ENCODE measurements around the gene CASZ1. TPM values are rescaled to one million over a fixed set of nuclear protein-coding genes. Genes with fewer than 3 reads are reported as not detected.

CASZ1 gene
- total RNA-seq, 2 donors from 2014 or later, result 90.9 to 96.9 TPM

- Histone ChIP-seq H3K4me1 (replicated peaks) (no peaks in the 10 kb centered on the region), H3K36me3 (no peaks in the 10 kb centered on the region), H3K27ac (no peak overlapping the region), H3K9me3 (no peaks in the 10 kb centered on the region), H3K4me3 (no peak overlapping the region), H3K27me3 (replicated peaks; ENCODE audit: insufficient read depth) (no peaks in the 10 kb centered on the region)
- WGBS, result 86% methylated on average over 18 of the region's 18 CpGs
- DNase-seq (ENCODE audit: low spot score), result no peak
- TF ChIP-seq POLR2A (IDR thresholded peaks at IDR 0.05), result no peak
- no peak for TF ChIP-seq CTCF (IDR thresholded peaks at IDR 0.05)
- no peak for TF ChIP-seq POLR2AphosphoS5 (IDR thresholded peaks at IDR 0.05)
- intact Hi-C loops (cut with DNase I), result no loop called here
These were observed 181.8 kb downstream of the CASZ1 start for GRCh38 chr1:10614377-10615225.

GRCh38 chr1:10613861-10614260 is 182.6 kb downstream of the CASZ1 start:
- Histone ChIP-seq H3K27me3 (replicated peaks; ENCODE audit: insufficient read depth) (no peaks in the 10 kb centered on the region), H3K27ac (no peak overlapping the region), H3K36me3 (no peaks in the 10 kb centered on the region), H3K4me1 (replicated peaks) (no peaks in the 10 kb centered on the region), H3K9me3 (no peaks in the 10 kb centered on the region), H3K4me3 (no peak overlapping the region)
- no peak for DNase-seq (ENCODE audit: low spot score)
- WGBS, result 92% methylated on average over 8 of the region's 8 CpGs
- TF ChIP-seq POLR2AphosphoS5 (IDR thresholded peaks at IDR 0.05), result no peak
- no peak for TF ChIP-seq CTCF (IDR thresholded peaks at IDR 0.05)
- no peak for TF ChIP-seq POLR2A (IDR thresholded peaks at IDR 0.05)
- intact Hi-C loops (cut with DNase I), result no loop called here

GRCh38 chr1:10613340-10613739 is 183.1 kb downstream of the CASZ1 start:
- no peak for DNase-seq (ENCODE audit: low spot score)
- no peak overlapping the region for H3K4me3 ChIP-seq

GRCh38 chr1:10612436-10613160 is 183.8 kb downstream of the CASZ1 start:
- H3K36me3 ChIP-seq, result no peaks in the 10 kb centered on the region
- no peaks in the 10 kb centered on the region for H3K9me3 ChIP-seq
- H3K27ac ChIP-seq, result no peak overlapping the region
- H3K4me1 ChIP-seq (replicated peaks), result no peaks in the 10 kb centered on the region
- intact Hi-C loops (cut with DNase I), result no loop called here
- TF ChIP-seq CTCF (IDR thresholded peaks at IDR 0.05) (no peak), POLR2AphosphoS5 (IDR thresholded peaks at IDR 0.05) (no peak), POLR2A (IDR thresholded peaks at IDR 0.05) (no peak)
- 85% methylated on average over 12 of the region's 12 CpGs for WGBS
- no peak for DNase-seq (ENCODE audit: low spot score)
- H3K27me3 ChIP-seq (replicated peaks; ENCODE audit: insufficient read depth), result no peaks in the 10 kb centered on the region
- H3K4me3 ChIP-seq, result no peak overlapping the region

More at GRCh38 chr1:10613340-10613739, 183.1 kb downstream of the CASZ1 start:
- Histone ChIP-seq H3K9me3 (no peaks in the 10 kb centered on the region), H3K36me3 (no peaks in the 10 kb centered on the region), H3K27me3 (replicated peaks; ENCODE audit: insufficient read depth) (no peaks in the 10 kb centered on the region), H3K4me1 (replicated peaks) (no peaks in the 10 kb centered on the region), H3K27ac (no peak overlapping the region)
- 99% methylated on average over 10 of the region's 10 CpGs for WGBS
- TF ChIP-seq POLR2AphosphoS5 (IDR thresholded peaks at IDR 0.05) (no peak), CTCF (IDR thresholded peaks at IDR 0.05) (no peak), POLR2A (IDR thresholded peaks at IDR 0.05) (no peak)
- intact Hi-C loops (cut with DNase I), result no loop called here
